ENCODE results near the gene SLC12A5. TPM values are rescaled to one million over a fixed set of nuclear protein-coding genes. Genes with fewer than 3 reads are reported as not detected.
A peak's percentile ranks its signal among the peaks of the same experiment; 100 is the strongest.

Gene SLC12A5
- total RNA-seq, 6 donors from 2014 or later, result 0.69 to 1.3 TPM; not detected in 4

GRCh38 chr20:46035253-46035652 is 6.2 kb downstream of the SLC12A5 start:
- Histone ChIP-seq H3K4me3 (no peak overlapping the region), H3K27ac (no peak overlapping the region), H3K9me3 (no peaks in the 10 kb centered on the region), H3K36me3 (no peaks in the 10 kb centered on the region), H3K27me3 (peaks cover 0 to 29% (median 18%) of the 10 kb centered on the region in 4 donors), H3K4me1 (peaks cover 0 to 9% (median 2%) of the 10 kb centered on the region in 4 donors)
- no peak for TF ChIP-seq POLR2A (IDR thresholded peaks at IDR 0.05)
- no peak for TF ChIP-seq EP300 (IDR thresholded peaks at IDR 0.05)
- TF ChIP-seq POLR2AphosphoS5 (IDR thresholded peaks at IDR 0.05), result no peak
- TF ChIP-seq CTCF (IDR thresholded peaks at IDR 0.05), result no peak
- DNase-seq (no peak), ATAC-seq (ENCODE audit: low FRiP score in 2 of 2) (no peak)
- WGBS, 2 donors, result 61 to 78% methylated on average over 3 to 5 of the region's 5 CpGs

- Histone ChIP-seq H3K36me3 (no peaks in the 10 kb centered on the region), H3K4me3 (no peak overlapping the region), H3K27me3 (peaks cover 0 to 25% (median 14%) of the 10 kb centered on the region in 4 donors), H3K4me1 (peaks cover 0 to 9% (median 2%) of the 10 kb centered on the region in 4 donors), H3K27ac (no peak overlapping the region), H3K9me3 (no peaks in the 10 kb centered on the region)
- no peak for DNase-seq
- TF ChIP-seq POLR2A (IDR thresholded peaks at IDR 0.05), result no peak
- TF ChIP-seq EP300 (IDR thresholded peaks at IDR 0.05), result no peak
- no peak for TF ChIP-seq CTCF (IDR thresholded peaks at IDR 0.05)
- no peak for ATAC-seq (ENCODE audit: low FRiP score in 2 of 2)
- 78 to 81% methylated on average over 6 of the region's 6 CpGs for WGBS, 2 donors
Measured at GRCh38 chr20:46035713-46036112, 6.7 kb downstream of the SLC12A5 start.

GRCh38 chr20:46036370-46036769 is 7.4 kb downstream of the SLC12A5 start:
- WGBS, 2 donors, result 85 to 89% methylated on average over 8 of the region's 8 CpGs
- DNase-seq (peak in 1 of 2 donors; percentile 25), ATAC-seq (ENCODE audit: low FRiP score in 2 of 2) (no peak)
- no peaks in the 10 kb centered on the region for H3K9me3 ChIP-seq
- peaks cover 0 to 9% (median 2%) of the 10 kb centered on the region in 4 donors for H3K4me1 ChIP-seq
- no peaks in the 10 kb centered on the region for H3K36me3 ChIP-seq
- no peak overlapping the region for H3K4me3 ChIP-seq
- no peak overlapping the region for H3K27ac ChIP-seq
- peaks cover 0 to 18% (median 9%) of the 10 kb centered on the region in 4 donors for H3K27me3 ChIP-seq
- TF ChIP-seq CTCF (IDR thresholded peaks at IDR 0.05) (no peak), EP300 (IDR thresholded peaks at IDR 0.05) (no peak), POLR2A (IDR thresholded peaks at IDR 0.05) (no peak), POLR2AphosphoS5 (IDR thresholded peaks at IDR 0.05) (no peak)

- no peak for DNase-seq
- 75 to 80% methylated on average over 2 to 5 of the region's 5 CpGs for WGBS, 2 donors
- no peak overlapping the region for H3K27ac ChIP-seq
- H3K9me3 ChIP-seq, result no peaks in the 10 kb centered on the region
- TF ChIP-seq POLR2AphosphoS5 (IDR thresholded peaks at IDR 0.05) (no peak), POLR2A (IDR thresholded peaks at IDR 0.05) (no peak)
- no peak overlapping the region for H3K4me3 ChIP-seq
- peaks cover 0 to 12% (median 4%) of the 10 kb centered on the region in 4 donors for H3K27me3 ChIP-seq
- H3K36me3 ChIP-seq, result no peaks in the 10 kb centered on the region
- no peak for ATAC-seq (ENCODE audit: low FRiP score in 2 of 2)
- H3K4me1 ChIP-seq, result peaks cover 0 to 2% (median 0%) of the 10 kb centered on the region in 4 donors
Measured at GRCh38 chr20:46037036-46037435, 8.0 kb downstream of the SLC12A5 start.

GRCh38 chr20:46040902-46041535 is 12.0 kb downstream of the SLC12A5 start:
- TF ChIP-seq POLR2AphosphoS5 (IDR thresholded peaks at IDR 0.05) (no peak), CTCF (IDR thresholded peaks at IDR 0.05) (no peak), POLR2A (IDR thresholded peaks at IDR 0.05) (no peak), EP300 (IDR thresholded peaks at IDR 0.05) (no peak)
- peak in 1 of 2 donors; percentile 61 for DNase-seq

More at GRCh38 chr20:46040902-46041535, 12.0 kb downstream of the SLC12A5 start:
- 31% methylated on average over 18 of the region's 18 CpGs for WGBS, 2 donors
- H3K27ac ChIP-seq, result no peak overlapping the region
- ATAC-seq (ENCODE audit: low FRiP score in 2 of 2), result no peak
- H3K36me3 ChIP-seq, result no peaks in the 10 kb centered on the region
- no peaks in the 10 kb centered on the region for H3K27me3 ChIP-seq
- H3K9me3 ChIP-seq, result no peaks in the 10 kb centered on the region
- no peaks in the 10 kb centered on the region for H3K4me1 ChIP-seq
- no peak overlapping the region for H3K4me3 ChIP-seq
